SK-N-MC (cell line): ENCODE data around the gene VPS13A.

Experiments
- EZH2 ChIP-seq: fragments of 200-600 bp; sonication (generic); IDR thresholded peaks from one replicate; pipeline ENCODE4 v1.6.1; 2017; ENCODE audit warnings: antibody characterized with exemption
- FOXP2 ChIP-seq: optimal IDR thresholded peaks from 2 replicates; pipeline ENCODE3; 2011; ENCODE audit warnings: mild to moderate bottlenecking, moderate library complexity; ENCODE audit not compliant: insufficient read depth; ENCODE audit errors: extremely low read length, control extremely low read depth
- POLR2AphosphoS5 ChIP-seq: IDR thresholded peaks from 2 replicates; pipeline ENCODE4 v1.6.1; 2012; ENCODE audit warnings: mild to moderate bottlenecking, low read depth, low read length, borderline replicate concordance

DNA sequence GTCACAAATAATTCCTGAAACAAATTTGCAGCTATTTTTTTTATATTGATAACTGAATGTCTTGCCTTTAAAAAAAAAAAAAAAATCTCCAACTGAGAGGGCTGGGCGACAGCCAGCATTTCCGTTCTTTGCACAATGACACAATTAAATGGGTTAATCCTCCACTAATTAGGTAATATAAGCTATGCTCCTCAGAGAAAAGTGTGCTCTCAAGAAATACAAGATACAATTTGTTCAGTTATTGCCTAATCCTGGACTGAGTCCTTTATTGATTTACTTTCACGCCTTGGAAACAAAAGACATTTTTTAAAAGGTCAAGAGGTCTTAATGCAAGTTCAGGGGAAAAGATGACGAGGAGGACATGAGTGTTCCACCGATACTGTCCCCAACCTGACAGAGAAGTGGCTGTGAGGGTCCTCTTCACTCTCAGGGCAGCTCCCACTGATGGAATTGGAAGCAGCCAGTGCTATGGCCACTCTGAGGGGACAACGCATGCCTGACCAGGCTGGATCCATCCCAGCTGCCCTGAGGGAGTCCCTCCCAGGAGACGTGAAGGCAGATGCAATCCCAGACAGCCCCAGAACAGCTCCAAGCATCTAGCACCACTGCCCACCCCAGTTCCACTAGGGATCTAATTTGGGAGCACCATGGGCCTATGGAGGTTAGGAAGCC, 250.1 kb downstream of the VPS13A start:
- TF ChIP-seq EZH2 = no peak
- no peak for TF ChIP-seq POLR2AphosphoS5
- no peak for TF ChIP-seq FOXP2
